Breast epithelium (tissue), 3 donors: Measurements from ENCODE around the gene PPID.

Experiments
- POLR2A ChIP-seq: fragments of 450-650 bp; IDR thresholded peaks from one replicate; pipeline ENCODE4 v1.6.1; 2016; ENCODE audit warnings: antibody characterized with exemption, mild to moderate bottlenecking, moderate library complexity
- POLR2AphosphoS5 ChIP-seq, 3 donors: sonication (generic); formaldehyde crosslinking; IDR thresholded peaks; one replicate each; pipeline ENCODE4 v1.6.1; 2017; ENCODE audit warnings: antibody characterized with exemption in 3 of 3
- TF ChIP-seq, protein P1 (sequence below), 3 donors: fragments of 450-650 bp; IDR thresholded peaks; one replicate each; pipeline ENCODE4 v1.5.1; 2016 to 2017; ENCODE audit warnings: antibody characterized with exemption in 3 of 3, mild to moderate bottlenecking in 3 of 3, moderate library complexity in 3 of 3

DNA sequence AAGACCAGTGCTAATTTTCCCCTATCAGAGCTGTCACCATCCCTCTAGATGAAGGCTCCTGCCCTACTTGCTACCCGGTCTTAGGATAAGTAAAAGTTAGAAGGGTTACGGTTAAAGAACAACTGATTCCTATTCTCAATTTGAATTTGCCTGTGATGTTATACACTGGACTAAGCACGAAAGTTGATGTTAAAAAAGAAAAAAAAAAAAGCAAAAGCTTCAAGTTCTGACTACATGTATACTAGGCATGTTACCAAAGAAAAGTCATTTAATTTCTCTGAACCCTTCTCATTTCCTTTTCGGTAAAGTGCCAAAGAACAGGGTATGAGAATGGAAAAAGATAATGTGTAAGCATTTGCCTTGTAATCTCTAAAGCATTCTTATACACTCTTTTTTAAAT is 1.4 kb upstream of the PPID start:
- TF ChIP-seq, protein P1, sequence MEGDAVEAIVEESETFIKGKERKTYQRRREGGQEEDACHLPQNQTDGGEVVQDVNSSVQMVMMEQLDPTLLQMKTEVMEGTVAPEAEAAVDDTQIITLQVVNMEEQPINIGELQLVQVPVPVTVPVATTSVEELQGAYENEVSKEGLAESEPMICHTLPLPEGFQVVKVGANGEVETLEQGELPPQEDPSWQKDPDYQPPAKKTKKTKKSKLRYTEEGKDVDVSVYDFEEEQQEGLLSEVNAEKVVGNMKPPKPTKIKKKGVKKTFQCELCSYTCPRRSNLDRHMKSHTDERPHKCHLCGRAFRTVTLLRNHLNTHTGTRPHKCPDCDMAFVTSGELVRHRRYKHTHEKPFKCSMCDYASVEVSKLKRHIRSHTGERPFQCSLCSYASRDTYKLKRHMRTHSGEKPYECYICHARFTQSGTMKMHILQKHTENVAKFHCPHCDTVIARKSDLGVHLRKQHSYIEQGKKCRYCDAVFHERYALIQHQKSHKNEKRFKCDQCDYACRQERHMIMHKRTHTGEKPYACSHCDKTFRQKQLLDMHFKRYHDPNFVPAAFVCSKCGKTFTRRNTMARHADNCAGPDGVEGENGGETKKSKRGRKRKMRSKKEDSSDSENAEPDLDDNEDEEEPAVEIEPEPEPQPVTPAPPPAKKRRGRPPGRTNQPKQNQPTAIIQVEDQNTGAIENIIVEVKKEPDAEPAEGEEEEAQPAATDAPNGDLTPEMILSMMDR (IDR thresholded peaks at IDR 0.05): no peak
- TF ChIP-seq POLR2AphosphoS5 (IDR thresholded peaks at IDR 0.05) (no peak), POLR2A (no peak)
